HEK293T (cell line): ENCODE data around the gene MIX23.
A peak's percentile ranks its signal among the peaks of the same experiment; 100 is the strongest.

ENCODE experiments used
- CTCF ChIA-PET: fragments of 350-600 bp; formaldehyde crosslinking; extraction: SDS; loops from one replicate; lab custom pipeline; 2021; ENCODE audit warnings: antibody characterized with exemption, inconsistent platforms; lab: Yijun Ruan, JAX
- POLR2A ChIA-PET: fragments of 350-600 bp; formaldehyde crosslinking; extraction: SDS; loops from one replicate; lab custom pipeline; 2020; ENCODE audit warnings: antibody characterized with exemption, inconsistent platforms; lab: Yijun Ruan, JAX
- DNase-seq: peaks from one replicate; pipeline ENCODE4 v3.0.0; 2012; ENCODE audit warnings: mixed read lengths; ENCODE audit errors: extremely low spot score
- ARNT ChIP-seq: fragments of 450-650 bp; IDR thresholded peaks from 2 replicates; pipeline ENCODE4 v1.6.1; 2017; ENCODE audit warnings: mild to moderate bottlenecking
- BHLHE40 ChIP-seq: fragments of 450-650 bp; IDR thresholded peaks from 2 replicates; pipeline ENCODE4 v1.6.1; 2016; ENCODE audit warnings: mild to moderate bottlenecking, moderate library complexity, borderline replicate concordance
- CTBP1 ChIP-seq: fragments of 450-650 bp; IDR thresholded peaks from 2 replicates; pipeline ENCODE4 v1.6.1; 2016; ENCODE audit warnings: borderline replicate concordance
- ELF4 ChIP-seq: fragments of 450-650 bp; IDR thresholded peaks from 2 replicates; pipeline ENCODE4 v1.6.1; 2017; ENCODE audit warnings: antibody characterized with exemption
- FOXA1 ChIP-seq: fragments of 450-650 bp; IDR thresholded peaks from 2 replicates; pipeline ENCODE4 v1.6.1; 2016; ENCODE audit warnings: mild to moderate bottlenecking
- FOXK2 ChIP-seq: fragments of 450-650 bp; IDR thresholded peaks from 2 replicates; pipeline ENCODE4 v1.6.1; 2016; ENCODE audit warnings: mild to moderate bottlenecking
- FOXM1 ChIP-seq: fragments of 450-650 bp; IDR thresholded peaks from 2 replicates; pipeline ENCODE4 v1.6.1; 2017; ENCODE audit warnings: mild to moderate bottlenecking, borderline replicate concordance
- HDGF ChIP-seq: fragments of 450-650 bp; IDR thresholded peaks from 2 replicates; pipeline ENCODE4 v1.6.1; 2017; ENCODE audit warnings: antibody characterized with exemption, borderline replicate concordance
- L3MBTL2 ChIP-seq: fragments of 450-650 bp; conservative IDR thresholded peaks from 2 replicates; pipeline ENCODE4 v1.6.1; 2016; ENCODE audit warnings: mild to moderate bottlenecking
- LEF1 ChIP-seq: fragments of 450-650 bp; IDR thresholded peaks from 2 replicates; pipeline ENCODE4 v1.6.1; 2017; ENCODE audit warnings: mild to moderate bottlenecking, borderline replicate concordance
- NFRKB ChIP-seq: fragments of 450-650 bp; IDR thresholded peaks from 2 replicates; pipeline ENCODE4 v1.6.1; 2016; ENCODE audit warnings: mild to moderate bottlenecking, moderate library complexity
- PKNOX1 ChIP-seq: fragments of 450-650 bp; IDR thresholded peaks from 2 replicates; pipeline ENCODE4 v1.6.1; 2016
- SP1 ChIP-seq: fragments of 450-650 bp; IDR thresholded peaks from 2 replicates; pipeline ENCODE4 v1.6.1; 2017
- SUZ12 ChIP-seq: fragments of 450-650 bp; IDR thresholded peaks from 2 replicates; pipeline ENCODE4 v1.6.1; 2016; ENCODE audit warnings: mild to moderate bottlenecking
- TARDBP ChIP-seq: fragments of 450-650 bp; IDR thresholded peaks from 2 replicates; pipeline ENCODE4 v1.6.1; 2016
- ZNF384 ChIP-seq: fragments of 450-650 bp; IDR thresholded peaks from 2 replicates; pipeline ENCODE4 v1.6.1; 2016

Gene MIX23

GRCh38 chr3:122416966-122417365 lies 33.9 kb upstream of the MIX23 start:
- CTCF ChIA-PET = interaction anchor here (0.9 to 1.5 kb wide), 3 partner anchors 24 to 41 kb away, joined by 3 to 5 read pairs (median 3); partner anchors contain the start of gene FAM162A
- TF ChIP-seq ARNT = no peak
- DNase-seq = no peak
- POLR2A ChIA-PET = interaction anchor here (0.8 to 2.7 kb wide), 11 partner anchors 14 to 148 kb away, joined by 3 to 34 read pairs (median 3); partner anchors contain the start of genes DTX3L, FAM162A, KPNA1 and MIX23

- TF ChIP-seq L3MBTL2 (peak; percentile 64), ELF4 (peak; percentile 76), PKNOX1 (peak; percentile 95), BHLHE40 (no peak), ARNT (no peak), FOXK2 (no peak)
- DNase-seq = peak; percentile 98
Observed at GRCh38 chr3:122415762-122416654, 33.0 kb upstream of the MIX23 start, which contains the start of gene WDR5B. Gene WDR5B (minus strand): TSS chr3:122416062. CDS start chr3:122415528, 534 bp downstream.

GRCh38 chr3:122415104-122415744 lies 32.2 kb upstream of the MIX23 start:
- CTCF ChIA-PET = interaction anchor here (1.5 kb wide), 1 partner anchor 22 kb away, joined by 5 read pairs; no protein-coding TSS in a partner anchor
- TF ChIP-seq ELF4 (no peak), L3MBTL2 (no peak), TARDBP (no peak), FOXK2 (no peak), FOXM1 (no peak), ZNF384 (no peak), CTBP1 (no peak), PKNOX1 (no peak), BHLHE40 (no peak), SP1 (no peak), FOXA1 (no peak), SUZ12 (no peak), NFRKB (no peak), ARNT (no peak), LEF1 (no peak), HDGF (no peak)
- DNase-seq = peak; percentile 65
- POLR2A ChIA-PET = interaction anchor here (0.8 to 2.7 kb wide), 7 partner anchors 7 to 135 kb away, joined by 3 to 34 read pairs (median 6); partner anchors contain the start of genes FAM162A, KPNA1 and MIX23

More at GRCh38 chr3:122415762-122416654, 33.0 kb upstream of the MIX23 start, which contains the start of gene WDR5B:
- ChIA-PET POLR2A (interaction anchor here (0.6 to 2.7 kb wide), 22 partner anchors 8 to 380 kb away, joined by 3 to 34 read pairs (median 3); partner anchors contain the start of genes DTX3L, FAM162A, KPNA1 and MIX23), CTCF (interaction anchor here (0.9 to 1.5 kb wide), 3 partner anchors 23 to 42 kb away, joined by 3 to 5 read pairs (median 3); partner anchors contain the start of gene FAM162A)

- ChIA-PET POLR2A (interaction anchor here (2.7 kb wide), 1 partner anchor 31 kb away, joined by 34 read pairs; the partner anchor contains the start of genes FAM162A and MIX23), CTCF (no interaction called here)
- TF ChIP-seq L3MBTL2 (no peak), PKNOX1 (no peak), ZNF384 (no peak), TARDBP (no peak), CTBP1 (no peak), HDGF (no peak), ARNT (no peak), BHLHE40 (no peak), FOXM1 (no peak), SUZ12 (no peak), FOXA1 (no peak), NFRKB (no peak), SP1 (no peak), FOXK2 (no peak)
- no peak for DNase-seq
Observed at GRCh38 chr3:122414391-122414790, 31.4 kb upstream of the MIX23 start.

- TF ChIP-seq NFRKB (no peak), FOXM1 (no peak), TARDBP (no peak), HDGF (no peak), ZNF384 (no peak), LEF1 (no peak)
- ChIA-PET CTCF (no interaction called here), POLR2A (interaction anchor here (2.4 kb wide), 1 partner anchor 26 kb away, joined by 8 read pairs; the partner anchor contains the start of gene FAM162A)
- DNase-seq = no peak
Observed at GRCh38 chr3:122410639-122411038, 27.6 kb upstream of the MIX23 start.
